OCI-LY1 (cell line): ENCODE data around the gene CD164L2.

Experiments used
- EZH2 ChIP-seq: fragments of 200-600 bp; sonication (generic), shearing (Covaris generic); IDR thresholded peaks from 2 replicates; pipeline ENCODE4 v1.8.0; 2017; ENCODE audit warnings: borderline replicate concordance, mixed run types, mild to moderate bottlenecking, antibody characterized with exemption, low read length, moderate library complexity, mixed read lengths
- TF ChIP-seq, protein P1 (sequence below): fragments of 200-600 bp; sonication (generic), shearing (Covaris generic); IDR thresholded peaks from 2 replicates; pipeline ENCODE4 v1.5.1; 2017; ENCODE audit warnings: mild to moderate bottlenecking, antibody characterized with exemption, low read length, moderate library complexity, mixed read lengths

DNA sequence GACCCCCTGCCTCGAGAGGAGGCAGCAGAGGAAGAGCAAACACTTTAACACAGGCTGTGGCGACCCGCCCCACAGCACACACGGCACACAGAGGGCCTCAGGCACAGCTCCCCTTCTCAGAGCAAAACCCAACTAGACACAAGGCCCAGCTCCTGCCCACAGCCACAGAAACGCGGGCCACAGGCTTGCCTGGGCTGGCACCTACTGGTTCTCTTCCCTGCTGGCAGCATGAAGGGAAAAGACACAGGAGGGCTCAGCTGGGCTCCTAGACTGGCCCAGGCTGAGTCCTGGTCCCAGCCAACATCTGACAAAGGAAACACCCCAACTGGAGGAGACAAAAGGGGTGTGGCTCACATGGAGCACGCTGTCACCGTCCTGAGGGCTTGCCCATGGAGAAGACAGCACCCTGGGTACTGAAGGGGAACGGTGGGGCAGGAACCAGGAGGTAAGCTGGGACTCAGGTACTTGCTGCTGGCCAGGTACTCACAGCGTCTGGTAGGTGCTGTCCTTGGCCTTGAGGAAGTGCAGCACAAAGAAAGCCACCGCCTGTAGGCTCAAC lies 3.5 kb downstream of the CD164L2 start:
- TF ChIP-seq, protein P1, sequence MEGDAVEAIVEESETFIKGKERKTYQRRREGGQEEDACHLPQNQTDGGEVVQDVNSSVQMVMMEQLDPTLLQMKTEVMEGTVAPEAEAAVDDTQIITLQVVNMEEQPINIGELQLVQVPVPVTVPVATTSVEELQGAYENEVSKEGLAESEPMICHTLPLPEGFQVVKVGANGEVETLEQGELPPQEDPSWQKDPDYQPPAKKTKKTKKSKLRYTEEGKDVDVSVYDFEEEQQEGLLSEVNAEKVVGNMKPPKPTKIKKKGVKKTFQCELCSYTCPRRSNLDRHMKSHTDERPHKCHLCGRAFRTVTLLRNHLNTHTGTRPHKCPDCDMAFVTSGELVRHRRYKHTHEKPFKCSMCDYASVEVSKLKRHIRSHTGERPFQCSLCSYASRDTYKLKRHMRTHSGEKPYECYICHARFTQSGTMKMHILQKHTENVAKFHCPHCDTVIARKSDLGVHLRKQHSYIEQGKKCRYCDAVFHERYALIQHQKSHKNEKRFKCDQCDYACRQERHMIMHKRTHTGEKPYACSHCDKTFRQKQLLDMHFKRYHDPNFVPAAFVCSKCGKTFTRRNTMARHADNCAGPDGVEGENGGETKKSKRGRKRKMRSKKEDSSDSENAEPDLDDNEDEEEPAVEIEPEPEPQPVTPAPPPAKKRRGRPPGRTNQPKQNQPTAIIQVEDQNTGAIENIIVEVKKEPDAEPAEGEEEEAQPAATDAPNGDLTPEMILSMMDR, result no peak
- TF ChIP-seq EZH2, result no peak
